AG04449 (cell line): ENCODE results near the gene UBE2V1.
A peak's percentile ranks its signal among the peaks of the same experiment; 100 is the strongest.

Source experiments
- CTCF ChIA-PET: fragments of 350-600 bp; formaldehyde crosslinking; extraction: SDS; loops from one replicate; lab custom pipeline; 2021; ENCODE audit warnings: antibody characterized with exemption; lab: Yijun Ruan, JAX
- POLR2A ChIA-PET: fragments of 400-600, 350-600 bp; formaldehyde crosslinking; extraction: SDS; loops from one replicate; lab custom pipeline; 2020; ENCODE audit warnings: antibody characterized with exemption, inconsistent platforms; lab: Yijun Ruan, JAX
- DNase-seq: peaks from one replicate; pipeline ENCODE4 v3.0.0-alpha.2; 2010; ENCODE audit warnings: low read depth, low spot score
- H3K4me3 ChIP-seq: 2 replicates; pipeline ENCODE4 v1.5.1; 2011; ENCODE audit warnings: low read depth, mild to moderate bottlenecking, control low read depth, low read length
- CTCF ChIP-seq: IDR thresholded peaks from one replicate; pipeline ENCODE4 v1.5.1; 2011; ENCODE audit warnings: mild to moderate bottlenecking, moderate library complexity, low read length, control low read depth, inconsistent platforms; ENCODE audit not compliant: insufficient read depth; ENCODE audit errors: missing control alignments

The UBE2V1 gene

GRCh38 chr20:50120935-50121693 lies 8.2 kb upstream of the UBE2V1 start:
- DNase-seq = no peak
- no peak overlapping the region for H3K4me3 ChIP-seq
- TF ChIP-seq CTCF = peak; percentile 90
- CTCF ChIA-PET = interaction anchor here (0.5 to 6.1 kb wide), 16 partner anchors 8 to 67 kb away, joined by 3 to 156 read pairs (median 6); partner anchors contain the start of genes PEDS1 and UBE2V1
- POLR2A ChIA-PET = interaction anchor here (1.1 kb wide), 1 partner anchor 8 kb away, joined by 3 read pairs; no protein-coding TSS in a partner anchor

GRCh38 chr20:50118203-50118602 lies 5.3 kb upstream of the UBE2V1 start:
- CTCF ChIA-PET = interaction anchor here (1.2 to 6.1 kb wide), 4 partner anchors 8 to 60 kb away, joined by 3 to 156 read pairs (median 24); no protein-coding TSS in a partner anchor
- POLR2A ChIA-PET = no interaction called here
- H3K4me3 ChIP-seq = no peak overlapping the region
- TF ChIP-seq CTCF = no peak
- no peak for DNase-seq

- no peak for DNase-seq
- POLR2A ChIA-PET = interaction anchor here (0.9 to 1.3 kb wide), 6 partner anchors 11 to 50 kb away, joined by 3 to 5 read pairs (median 4); partner anchors contain the start of gene PEDS1
- peak overlapping the region; percentile 55 for H3K4me3 ChIP-seq
- no peak for TF ChIP-seq CTCF
- CTCF ChIA-PET = interaction anchor here (0.8 to 3.4 kb wide), 13 partner anchors 9 to 138 kb away, joined by 3 to 44 read pairs (median 5); partner anchors contain the start of gene PEDS1
These were observed 3.5 kb upstream of the UBE2V1 start for GRCh38 chr20:50116368-50116999.

GRCh38 chr20:50115591-50116367 lies 2.8 kb upstream of the UBE2V1 start:
- peak overlapping the region; percentile 55 for H3K4me3 ChIP-seq
- POLR2A ChIA-PET = interaction anchor here (0.9 to 1.3 kb wide), 6 partner anchors 10 to 50 kb away, joined by 3 to 5 read pairs (median 4); partner anchors contain the start of gene PEDS1
- CTCF ChIA-PET = interaction anchor here (0.8 to 3.4 kb wide), 15 partner anchors 9 to 137 kb away, joined by 3 to 44 read pairs (median 4); partner anchors contain the start of gene PEDS1
- DNase-seq = peak; percentile 78
- TF ChIP-seq CTCF = no peak

- DNase-seq = no peak
- peak overlapping the region; percentile 55 for H3K4me3 ChIP-seq
- TF ChIP-seq CTCF = no peak
- POLR2A ChIA-PET = interaction anchor here (1.2 to 1.3 kb wide), 3 partner anchors 12 to 37 kb away, joined by 4 to 5 read pairs (median 5); no protein-coding TSS in a partner anchor
- CTCF ChIA-PET = interaction anchor here (0.9 to 3.4 kb wide), 9 partner anchors 12 to 136 kb away, joined by 3 to 44 read pairs (median 7); no protein-coding TSS in a partner anchor
These were observed 2.1 kb upstream of the UBE2V1 start for GRCh38 chr20:50115041-50115512.
